ENCODE data around the gene CMTR1.

CMTR1 gene

GRCh38 chr6:37389857-37390256 lies 43.2 kb upstream of the CMTR1 start:
- CTCF ChIA-PET, result no interaction called here

GRCh38 chr6:37391120-37391519 lies 41.9 kb upstream of the CMTR1 start:
- Histone ChIP-seq H3K4me1 (ENCODE audit: control insufficient read depth, insufficient read depth, low read length) (no peaks in the 10 kb centered on the region), H3K36me3 (ENCODE audit: control insufficient read depth in 2 of 2, insufficient read depth in 1 of 2, low read length in 2 of 2) (peaks cover 37 to 96% of the 10 kb centered on the region in 2 experiments), H3K9me3 (ENCODE audit: control insufficient read depth, insufficient read depth, low read depth, low read length) (no peaks in the 10 kb centered on the region), H3K4me3 (ENCODE audit: low read depth, low read length) (no peak overlapping the region), H3K27ac (ENCODE audit: extremely low read depth, low read depth, low read length) (no peak overlapping the region)
- TF ChIP-seq ZNF366 (tag by site-specific recombination; conservative IDR thresholded peaks at IDR 0.05) (no peak), ZNF571 (tag by site-specific recombination; IDR thresholded peaks at IDR 0.05) (no peak), ZNF140 (tag by site-specific recombination; IDR thresholded peaks at IDR 0.05) (no peak), CTCF (tag by site-specific recombination; IDR thresholded peaks at IDR 0.05) (no peak), HOXA7 (CRISPR knock-in tag; IDR thresholded peaks at IDR 0.05; ENCODE audit: borderline replicate concordance) (no peak), ZNF350 (tag by site-specific recombination; IDR thresholded peaks at IDR 0.05) (no peak), ZNF629 (tag by site-specific recombination; IDR thresholded peaks at IDR 0.05) (no peak), ZNF514 (tag by site-specific recombination; IDR thresholded peaks at IDR 0.05) (no peak), ZNF521 (tag by site-specific recombination; IDR thresholded peaks at IDR 0.05) (no peak), ZBTB8A (tag by site-specific recombination; IDR thresholded peaks at IDR 0.05) (no peak), PBX3 (CRISPR knock-in tag; IDR thresholded peaks at IDR 0.05) (no peak)
- POLR2A ChIA-PET, result no interaction called here
- CTCF ChIA-PET, result interaction anchor here (0.9 kb wide), 1 partner anchor 10 kb away, joined by 4 read pairs; no protein-coding TSS in a partner anchor

More at GRCh38 chr6:37389857-37390256, 43.2 kb upstream of the CMTR1 start:
- H3K36me3 ChIP-seq (ENCODE audit: control insufficient read depth in 2 of 2, insufficient read depth in 1 of 2, low read length in 2 of 2), result peaks cover 46 to 89% of the 10 kb centered on the region in 2 experiments
- H3K4me1 ChIP-seq (ENCODE audit: control insufficient read depth, insufficient read depth, low read length), result no peaks in the 10 kb centered on the region
- no peak overlapping the region for H3K4me3 ChIP-seq (ENCODE audit: low read depth, low read length)
- TF ChIP-seq ZSCAN4 (tag by site-specific recombination; IDR thresholded peaks at IDR 0.05) (no peak), YY1 (tag by site-specific recombination; IDR thresholded peaks at IDR 0.05) (no peak), ZNF473 (tag by site-specific recombination; IDR thresholded peaks at IDR 0.05) (no peak), ZNF175 (tag by site-specific recombination; IDR thresholded peaks at IDR 0.05) (no peak), ZNF624 (tag by site-specific recombination; IDR thresholded peaks at IDR 0.05) (no peak), ZNF561 (tag by site-specific recombination; IDR thresholded peaks at IDR 0.05; ENCODE audit: borderline replicate concordance) (no peak), ZNF280D (tag by site-specific recombination; IDR thresholded peaks at IDR 0.05) (no peak), ZNF362 (tag by site-specific recombination; IDR thresholded peaks at IDR 0.05) (no peak), ZNF169 (tag by site-specific recombination; IDR thresholded peaks at IDR 0.05) (no peak), BCL11A (tag by site-specific recombination; IDR thresholded peaks at IDR 0.05; ENCODE audit: low read depth) (no peak), PRDM1 (tag by site-specific recombination; IDR thresholded peaks at IDR 0.05) (no peak), ZNF404 (tag by site-specific recombination; IDR thresholded peaks at IDR 0.05) (no peak), ZNF423 (tag by site-specific recombination; IDR thresholded peaks at IDR 0.05) (no peak)
- no peak overlapping the region for H3K27ac ChIP-seq (ENCODE audit: extremely low read depth, low read depth, low read length)
- no peaks in the 10 kb centered on the region for H3K9me3 ChIP-seq (ENCODE audit: control insufficient read depth, insufficient read depth, low read depth, low read length)
- POLR2A ChIA-PET, result no interaction called here
